GM12891 (cell line): ENCODE data around the gene DCAF15.

Experiments used
- PAX5 ChIP-seq: IDR thresholded peaks from 2 replicates; pipeline ENCODE4 v1.6.1; 2011; ENCODE audit warnings: low read length, moderate library complexity, mild to moderate bottlenecking; ENCODE audit not compliant: insufficient read depth, severe bottlenecking
- POLR2A ChIP-seq: IDR thresholded peaks from 2 replicates; pipeline ENCODE4 v1.6.1; 2011; ENCODE audit warnings: low read depth, low read length, control low read depth
- POLR2AphosphoS5 ChIP-seq: IDR thresholded peaks from 2 replicates; pipeline ENCODE4 v1.6.1; 2011; ENCODE audit warnings: low read depth, low read length, control low read depth
- POU2F2 ChIP-seq: IDR thresholded peaks from 2 replicates; pipeline ENCODE4 v1.6.1; 2011; ENCODE audit warnings: low read depth, mild to moderate bottlenecking, control low read depth, low read length, moderate library complexity
- SPI1 ChIP-seq: IDR thresholded peaks from 2 replicates; pipeline ENCODE4 v1.6.1; 2011; ENCODE audit warnings: low read depth, low read length, control low read depth
- TAF1 ChIP-seq: IDR thresholded peaks from 2 replicates; pipeline ENCODE4 v1.6.1; 2011; ENCODE audit warnings: low read depth, low read length, control low read depth

- TF ChIP-seq POLR2A = no peak
- TF ChIP-seq POLR2AphosphoS5 = no peak
- TF ChIP-seq TAF1 = no peak
- no peak for TF ChIP-seq PAX5
- no peak for TF ChIP-seq POU2F2
- TF ChIP-seq SPI1 = no peak
Measured at GRCh38 chr19:13942023-13942684, 10.2 kb upstream of the DCAF15 start.
